Activated CD8-positive, alpha-beta memory T cell treated with anti-CD3 and anti-CD28 coated beads, Interleukin-2, amount 10 ng/mL, durations not matched to agents 7 days and 5 days (primary cell): ENCODE measurements around the gene PRSS1. TPM values are rescaled to one million over a fixed set of nuclear protein-coding genes. Genes with fewer than 3 reads are reported as not detected.
"Not testable (repeated sequence)": the region's sequence is repeated elsewhere in the genome, so short reads cannot be mapped to it uniquely, and the experiment has no call there.

ENCODE experiments used
- ATAC-seq: fragments of 150-1000 bp; cut with Tn5 transposase; one replicate; pipeline ENCODE4 v1.10.0; 2021; ENCODE audit warnings: moderate library complexity
- CTCF ChIA-PET: fragments of 350-600 bp; sonication (Branson Sonifier 250); formaldehyde crosslinking; loops from one replicate; lab custom pipeline; 2021; ENCODE audit warnings: antibody characterized with exemption; lab: Charles Lee
- DNase-seq: peaks from one replicate; pipeline ENCODE4 v3.0.0-alpha.2; 2020
- H3K27ac Mint-ChIP-seq: one replicate; pipeline ENCODE4 v1.8.0; 2021; ENCODE audit warnings: mild to moderate bottlenecking, mixed read lengths
- H3K27me3 Mint-ChIP-seq: one replicate; pipeline ENCODE4 v1.8.0; 2021; ENCODE audit warnings: mixed read lengths
- H3K36me3 Mint-ChIP-seq: one replicate; pipeline ENCODE4 v1.8.0; 2021; ENCODE audit warnings: mild to moderate bottlenecking, mixed read lengths
- H3K4me1 Mint-ChIP-seq: one replicate; pipeline ENCODE4 v1.8.0; 2021; ENCODE audit warnings: mixed read lengths
- H3K4me3 Mint-ChIP-seq: one replicate; pipeline ENCODE4 v1.8.0; 2021; ENCODE audit warnings: mild to moderate bottlenecking, moderate library complexity, mixed read lengths
- H3K9me3 Mint-ChIP-seq: one replicate; pipeline ENCODE4 v1.8.0; 2022; ENCODE audit warnings: low read depth, mixed read lengths
- total RNA-seq, 2 experiments: library from RNA; stranded (reverse); gene quantifications; one replicate each; pipeline ENCODE4 v1.2.3, GENCODE V29; 2021

PRSS1 gene
- total RNA-seq, 2 experiments from 2014 or later = not detected

DNA sequence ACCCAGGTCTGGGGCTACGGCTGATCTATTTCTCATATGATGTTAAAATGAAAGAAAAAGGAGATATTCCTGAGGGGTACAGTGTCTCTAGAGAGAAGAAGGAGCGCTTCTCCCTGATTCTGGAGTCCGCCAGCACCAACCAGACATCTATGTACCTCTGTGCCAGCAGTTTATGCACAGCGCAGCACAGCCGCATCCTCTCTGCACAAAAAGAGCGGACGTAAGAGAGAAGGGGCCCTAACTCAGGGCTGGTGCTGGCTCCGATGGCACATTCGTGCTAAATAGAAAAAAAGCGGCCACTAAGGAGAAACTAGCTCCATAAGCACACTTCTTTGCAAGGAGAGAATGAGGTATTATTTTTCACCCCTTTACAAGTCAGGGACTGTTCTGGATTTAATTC is 28.3 kb upstream of the PRSS1 start:
- H3K9me3 Mint-ChIP-seq = no peaks in the 10 kb centered on the region
- no peak for DNase-seq
- peaks cover 34% of the 10 kb centered on the region for H3K4me1 Mint-ChIP-seq
- H3K27me3 Mint-ChIP-seq = no peaks in the 10 kb centered on the region
- H3K36me3 Mint-ChIP-seq = peaks cover 2% of the 10 kb centered on the region
- CTCF ChIA-PET = no interaction called here
- peak overlapping the region; percentile 76 for H3K4me3 Mint-ChIP-seq
- H3K27ac Mint-ChIP-seq = peak overlapping the region; percentile 80
- no peak for ATAC-seq

DNA sequence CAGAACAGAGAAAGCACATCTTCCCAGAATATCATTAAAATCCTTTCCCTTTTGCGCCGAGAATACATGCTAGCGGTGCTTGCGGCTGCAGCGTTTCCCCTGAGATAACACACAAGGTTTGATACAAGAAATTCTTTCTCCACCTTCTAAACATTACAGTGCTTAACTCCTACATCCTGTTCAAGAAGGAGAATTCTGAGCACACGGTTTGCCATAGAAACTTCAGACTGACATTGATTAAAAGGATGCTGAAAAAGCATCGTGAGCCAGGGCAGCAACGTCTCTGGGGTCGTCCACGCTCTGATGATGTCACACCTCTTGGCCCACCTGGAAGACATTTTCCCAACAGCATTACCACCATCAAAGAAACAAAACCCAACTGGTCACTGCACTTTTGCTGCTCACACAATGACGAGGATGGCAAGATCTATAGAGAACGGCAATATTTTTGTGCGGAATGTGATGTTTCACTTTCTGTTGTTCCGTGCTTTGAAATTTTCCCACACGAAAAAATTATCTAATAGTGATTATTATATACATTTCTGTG is 27.0 kb upstream of the PRSS1 start:
- Mint-ChIP-seq H3K9me3 (no peaks in the 10 kb centered on the region), H3K27ac (peak overlapping the region; percentile 82), H3K4me3 (peak overlapping the region; percentile 76), H3K27me3 (no peaks in the 10 kb centered on the region), H3K4me1 (peaks cover 22% of the 10 kb centered on the region), H3K36me3 (peaks cover 2% of the 10 kb centered on the region)
- CTCF ChIA-PET = no interaction called here
- ATAC-seq (no peak), DNase-seq (no peak)

DNA sequence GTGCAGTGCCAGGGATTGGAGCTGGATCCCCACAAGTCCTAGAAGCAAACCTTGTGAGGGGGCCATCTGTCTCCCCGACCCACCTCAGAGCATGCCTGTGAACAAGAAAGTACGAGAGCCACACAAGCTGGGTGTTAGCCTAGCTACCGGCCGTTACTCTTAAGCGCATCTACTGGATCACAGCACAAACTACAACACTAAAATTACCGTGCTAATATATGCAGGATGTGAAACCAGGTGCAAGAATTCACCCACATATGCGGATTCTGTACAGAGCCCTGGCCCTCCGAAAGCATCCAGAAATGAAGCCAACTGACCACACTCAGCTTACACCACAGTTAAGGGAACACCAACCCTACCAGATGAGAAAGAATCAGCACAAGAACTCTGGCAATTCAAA is 16.0 kb upstream of the PRSS1 start:
- H3K27me3 Mint-ChIP-seq = no peaks in the 10 kb centered on the region
- no peaks in the 10 kb centered on the region for H3K4me1 Mint-ChIP-seq
- ATAC-seq (peak; percentile 27), DNase-seq (no peak)
- CTCF ChIA-PET = no interaction called here
- no peaks in the 10 kb centered on the region for H3K9me3 Mint-ChIP-seq
- H3K4me3 Mint-ChIP-seq = no peak overlapping the region
- H3K36me3 Mint-ChIP-seq = no peaks in the 10 kb centered on the region
- no peak overlapping the region for H3K27ac Mint-ChIP-seq

DNA sequence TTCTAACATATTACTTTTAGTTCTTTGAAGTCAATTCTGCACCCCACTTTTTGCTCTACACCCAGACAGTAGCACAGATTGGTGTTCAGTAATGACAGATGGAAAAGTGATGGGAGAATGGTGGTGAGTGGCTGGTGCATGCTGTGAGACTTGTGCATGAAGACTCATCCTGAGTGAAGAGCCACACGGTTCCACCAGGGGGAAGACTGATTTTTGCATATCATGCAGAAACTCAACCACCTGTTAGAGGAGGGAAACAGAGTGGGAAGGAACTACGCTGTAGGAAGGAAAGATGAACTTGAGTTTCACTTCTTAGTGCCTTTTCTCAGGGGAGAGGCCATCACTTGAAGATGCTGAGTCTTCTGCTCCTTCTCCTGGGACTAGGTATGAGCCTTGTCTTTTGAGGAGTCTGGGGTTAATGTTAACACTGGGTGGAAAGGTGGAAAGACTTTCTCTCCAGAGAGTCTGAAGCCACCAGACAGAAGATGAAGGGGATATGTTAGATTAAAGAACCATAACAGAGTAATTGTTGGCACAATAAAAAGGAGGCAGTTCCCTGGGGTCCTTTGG is 9.3 kb upstream of the PRSS1 start:
- CTCF ChIA-PET = no interaction called here

DNA sequence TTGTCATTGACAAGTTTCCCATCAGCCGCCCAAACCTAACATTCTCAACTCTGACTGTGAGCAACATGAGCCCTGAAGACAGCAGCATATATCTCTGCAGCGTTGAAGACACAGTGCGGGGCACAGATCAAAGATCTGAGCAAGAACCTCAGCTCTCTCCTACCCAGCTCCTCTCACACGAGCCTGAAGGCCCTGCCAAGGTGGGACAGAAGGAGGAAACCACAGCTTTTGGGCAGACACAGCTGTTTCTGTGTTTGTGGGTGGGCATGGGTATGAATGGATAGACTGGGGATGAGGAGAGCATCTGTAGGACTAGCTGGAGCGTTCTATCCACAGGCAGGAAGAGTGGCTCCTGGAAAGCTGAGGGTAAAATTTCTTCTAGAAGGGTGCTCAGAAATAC is 8.5 kb upstream of the PRSS1 start:
- H3K27me3 Mint-ChIP-seq = peaks cover 2% of the 10 kb centered on the region
- DNase-seq = no peak
- no peak for ATAC-seq
- no peak overlapping the region for H3K27ac Mint-ChIP-seq
- CTCF ChIA-PET = no interaction called here
- H3K4me3 Mint-ChIP-seq = peak overlapping the region; percentile 65
- H3K9me3 Mint-ChIP-seq = no peaks in the 10 kb centered on the region
- no peaks in the 10 kb centered on the region for H3K36me3 Mint-ChIP-seq
- H3K4me1 Mint-ChIP-seq = peaks cover 2% of the 10 kb centered on the region

More for the DNA sequence above, 9.3 kb upstream of the PRSS1 start:
- peak overlapping the region; percentile 65 for H3K4me3 Mint-ChIP-seq
- DNase-seq (no peak), ATAC-seq (peak; percentile 39)
- no peaks in the 10 kb centered on the region for H3K9me3 Mint-ChIP-seq
- peaks cover 2% of the 10 kb centered on the region for H3K4me1 Mint-ChIP-seq
- H3K36me3 Mint-ChIP-seq = no peaks in the 10 kb centered on the region
- no peak overlapping the region for H3K27ac Mint-ChIP-seq
- H3K27me3 Mint-ChIP-seq = peaks cover 2% of the 10 kb centered on the region

DNA sequence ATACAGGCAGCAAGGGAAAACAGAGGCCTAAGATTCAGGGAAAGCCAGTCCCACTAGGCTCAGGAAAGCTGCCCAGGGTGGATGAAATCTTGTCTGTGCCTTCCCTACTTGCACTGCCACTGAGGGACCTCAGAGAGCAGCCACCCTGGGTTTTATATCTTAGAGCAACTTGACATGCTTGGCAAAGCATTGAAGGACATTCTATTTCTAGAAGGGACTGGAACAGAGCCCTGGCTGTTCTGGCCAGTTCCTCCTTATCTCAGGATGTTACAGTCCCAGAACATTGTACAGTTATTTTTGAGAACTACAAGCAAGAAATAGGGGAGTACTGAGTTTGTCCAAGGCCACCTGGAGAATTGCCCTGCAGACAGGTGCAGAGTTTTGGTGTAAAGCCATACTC is 7.3 kb upstream of the PRSS1 start:
- H3K27ac Mint-ChIP-seq, H3K27me3 Mint-ChIP-seq, CTCF ChIA-PET, H3K36me3 Mint-ChIP-seq, DNase-seq, H3K4me1 Mint-ChIP-seq, ATAC-seq, H3K9me3 Mint-ChIP-seq, H3K4me3 Mint-ChIP-seq: not testable (repeated sequence)

DNA sequence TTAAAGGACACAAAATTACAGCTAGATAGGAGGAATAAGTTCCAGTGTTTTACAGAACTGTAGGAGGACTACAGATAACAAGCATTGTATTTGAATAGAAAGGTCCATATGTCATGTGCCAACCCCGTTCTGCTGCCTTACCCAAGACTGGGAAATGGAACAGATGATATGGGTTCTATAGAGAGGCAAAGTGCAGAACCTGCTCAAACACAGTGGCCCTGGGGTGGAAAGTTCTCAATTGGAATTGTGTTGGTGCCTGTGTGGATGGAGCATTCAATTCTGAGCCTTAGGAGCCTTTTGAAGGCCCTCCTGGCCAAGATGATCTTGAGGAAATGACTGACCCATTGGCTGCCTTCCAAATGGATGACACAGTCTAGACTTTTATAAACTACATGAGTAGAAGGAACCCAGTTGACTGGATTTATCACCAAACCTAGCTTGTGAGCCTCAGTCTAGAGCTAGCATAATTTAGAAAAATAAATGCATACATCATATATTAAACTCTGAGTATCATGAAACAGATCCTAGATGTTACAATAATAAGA is 4.1 kb upstream of the PRSS1 start:
- Mint-ChIP-seq H3K4me3 (no peak overlapping the region), H3K27me3 (no peaks in the 10 kb centered on the region), H3K9me3 (no peaks in the 10 kb centered on the region), H3K36me3 (no peaks in the 10 kb centered on the region), H3K27ac (no peak overlapping the region), H3K4me1 (no peaks in the 10 kb centered on the region)
- no peak for ATAC-seq
- DNase-seq = no peak
- CTCF ChIA-PET = no interaction called here

DNA sequence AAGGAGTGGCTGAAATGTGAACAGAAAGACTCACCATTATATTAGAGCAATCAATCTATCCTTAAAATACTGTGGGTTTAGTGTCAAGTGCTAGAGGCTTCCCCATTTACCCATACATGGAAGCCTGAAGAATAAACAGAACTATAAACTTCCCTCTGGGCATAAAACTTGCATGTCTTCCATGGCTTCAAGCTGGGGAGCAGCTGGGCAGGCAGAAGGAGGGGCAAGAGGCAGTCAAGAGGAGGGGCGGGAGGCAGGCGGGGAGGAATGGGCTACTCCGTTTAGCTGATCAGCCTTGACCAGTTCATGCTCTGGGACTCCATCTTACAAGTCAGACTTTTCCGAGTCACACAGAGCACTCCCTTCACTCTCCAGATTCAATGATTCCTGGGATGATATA is 3.5 kb upstream of the PRSS1 start:
- no peak overlapping the region for H3K27ac Mint-ChIP-seq
- no peak for DNase-seq
- no peaks in the 10 kb centered on the region for H3K36me3 Mint-ChIP-seq
- H3K4me3 Mint-ChIP-seq = no peak overlapping the region
- H3K27me3 Mint-ChIP-seq = no peaks in the 10 kb centered on the region
- no peak for ATAC-seq
- CTCF ChIA-PET = no interaction called here
- H3K9me3 Mint-ChIP-seq = no peaks in the 10 kb centered on the region
- H3K4me1 Mint-ChIP-seq = no peaks in the 10 kb centered on the region

DNA sequence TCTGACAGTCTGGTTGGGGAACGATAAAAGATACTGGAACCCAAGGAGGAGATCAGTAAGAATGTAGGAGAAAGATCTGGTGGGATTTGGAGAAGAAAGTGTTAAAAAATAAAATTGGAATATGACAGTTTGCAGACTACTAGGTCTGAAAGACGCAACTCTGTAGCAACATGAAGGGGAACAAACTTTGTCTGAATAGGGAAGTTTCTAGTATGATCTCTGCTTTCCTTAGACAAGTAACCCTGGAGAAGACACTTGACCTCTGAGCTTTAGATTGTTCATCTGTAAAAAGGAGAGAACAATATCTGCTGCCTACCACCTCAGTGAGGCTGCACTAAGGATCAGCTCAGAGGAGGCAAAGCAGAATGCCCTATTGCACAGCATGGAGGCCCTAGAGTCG is 3.0 kb upstream of the PRSS1 start:
- Mint-ChIP-seq H3K27ac (no peak overlapping the region), H3K9me3 (no peaks in the 10 kb centered on the region), H3K4me1 (no peaks in the 10 kb centered on the region), H3K4me3 (no peak overlapping the region), H3K27me3 (no peaks in the 10 kb centered on the region), H3K36me3 (no peaks in the 10 kb centered on the region)
- CTCF ChIA-PET = no interaction called here
- ATAC-seq (no peak), DNase-seq (no peak)

DNA sequence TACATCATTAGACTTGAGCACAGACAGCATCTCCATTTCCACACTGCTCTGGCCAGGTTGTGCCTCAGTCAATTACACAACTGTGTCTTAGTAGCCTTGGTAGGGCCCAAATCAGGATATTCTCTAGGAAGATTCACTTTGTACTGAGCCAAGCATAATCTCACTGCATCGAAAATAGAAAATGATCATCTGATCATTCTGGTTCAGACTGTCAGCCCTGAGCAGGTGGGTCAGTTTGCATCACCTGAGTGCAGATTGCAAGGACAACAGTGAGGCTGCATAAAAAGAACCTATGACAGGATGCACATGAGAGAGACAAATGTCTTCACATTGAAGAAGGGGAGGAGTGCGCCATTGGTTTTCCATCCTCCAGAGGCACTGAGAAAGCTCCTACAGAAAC is 862 bp upstream of the PRSS1 start:
- H3K4me3 Mint-ChIP-seq, H3K27ac Mint-ChIP-seq, H3K4me1 Mint-ChIP-seq, H3K27me3 Mint-ChIP-seq, CTCF ChIA-PET, ATAC-seq, DNase-seq, H3K36me3 Mint-ChIP-seq, H3K9me3 Mint-ChIP-seq: not testable (repeated sequence)

DNA sequence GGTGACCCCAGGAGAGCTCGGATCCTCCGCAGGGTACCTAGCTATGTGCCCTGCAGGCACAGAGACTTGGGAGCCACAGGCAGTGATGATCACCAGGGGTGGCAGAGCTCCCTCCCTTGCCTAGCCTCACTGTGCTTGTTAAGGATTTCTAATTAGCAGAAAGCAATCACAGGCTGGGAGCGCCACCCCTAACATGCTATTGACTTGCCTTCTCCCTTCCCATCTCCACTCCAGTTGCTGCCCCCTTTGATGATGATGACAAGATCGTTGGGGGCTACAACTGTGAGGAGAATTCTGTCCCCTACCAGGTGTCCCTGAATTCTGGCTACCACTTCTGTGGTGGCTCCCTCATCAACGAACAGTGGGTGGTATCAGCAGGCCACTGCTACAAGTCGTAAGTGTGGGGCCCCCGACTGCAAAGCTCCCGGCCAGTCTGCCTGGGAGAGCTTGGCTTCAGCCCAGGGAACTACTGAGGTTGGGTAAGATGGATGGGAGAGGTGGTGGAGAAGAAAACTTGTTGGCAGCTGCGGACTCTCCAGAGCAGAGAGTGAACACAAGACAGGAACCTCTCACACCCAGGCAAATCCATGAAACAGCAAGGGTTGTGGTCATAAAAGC is 1.2 kb downstream of the PRSS1 start:
- no peak for DNase-seq
- no peaks in the 10 kb centered on the region for H3K9me3 Mint-ChIP-seq

DNA sequence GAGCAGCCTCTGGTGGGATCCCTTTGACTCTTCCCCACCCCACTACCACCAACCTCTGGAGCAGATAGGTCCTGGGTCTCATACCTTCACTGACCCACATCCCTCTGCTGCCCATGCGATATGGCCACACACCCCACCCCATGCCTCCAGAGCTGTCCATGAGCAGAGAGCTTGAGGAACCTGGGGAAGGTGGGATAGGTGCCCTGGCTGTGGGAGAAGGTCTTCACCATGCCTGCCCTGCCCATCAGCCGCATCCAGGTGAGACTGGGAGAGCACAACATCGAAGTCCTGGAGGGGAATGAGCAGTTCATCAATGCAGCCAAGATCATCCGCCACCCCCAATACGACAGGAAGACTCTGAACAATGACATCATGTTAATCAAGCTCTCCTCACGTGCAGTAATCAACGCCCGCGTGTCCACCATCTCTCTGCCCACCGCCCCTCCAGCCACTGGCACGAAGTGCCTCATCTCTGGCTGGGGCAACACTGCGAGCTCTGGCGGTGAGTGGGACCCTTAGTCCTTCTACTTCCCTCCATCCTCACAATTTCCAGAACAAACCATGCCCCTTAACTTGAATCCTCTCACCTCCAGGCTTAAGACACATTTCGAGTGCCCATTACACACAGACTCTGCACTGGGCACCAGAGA is 2.4 kb downstream of the PRSS1 start:
- DNase-seq, H3K4me3 Mint-ChIP-seq, H3K27ac Mint-ChIP-seq, CTCF ChIA-PET, ATAC-seq, H3K4me1 Mint-ChIP-seq, H3K36me3 Mint-ChIP-seq, H3K27me3 Mint-ChIP-seq, H3K9me3 Mint-ChIP-seq: not testable (repeated sequence)

More for the DNA sequence above, 1.2 kb downstream of the PRSS1 start:
- H3K4me1 Mint-ChIP-seq = no peaks in the 10 kb centered on the region
- H3K27me3 Mint-ChIP-seq = no peaks in the 10 kb centered on the region
- CTCF ChIA-PET = no interaction called here
- no peak overlapping the region for H3K4me3 Mint-ChIP-seq
- no peak overlapping the region for H3K27ac Mint-ChIP-seq
- no peaks in the 10 kb centered on the region for H3K36me3 Mint-ChIP-seq
- ATAC-seq = no peak

DNA sequence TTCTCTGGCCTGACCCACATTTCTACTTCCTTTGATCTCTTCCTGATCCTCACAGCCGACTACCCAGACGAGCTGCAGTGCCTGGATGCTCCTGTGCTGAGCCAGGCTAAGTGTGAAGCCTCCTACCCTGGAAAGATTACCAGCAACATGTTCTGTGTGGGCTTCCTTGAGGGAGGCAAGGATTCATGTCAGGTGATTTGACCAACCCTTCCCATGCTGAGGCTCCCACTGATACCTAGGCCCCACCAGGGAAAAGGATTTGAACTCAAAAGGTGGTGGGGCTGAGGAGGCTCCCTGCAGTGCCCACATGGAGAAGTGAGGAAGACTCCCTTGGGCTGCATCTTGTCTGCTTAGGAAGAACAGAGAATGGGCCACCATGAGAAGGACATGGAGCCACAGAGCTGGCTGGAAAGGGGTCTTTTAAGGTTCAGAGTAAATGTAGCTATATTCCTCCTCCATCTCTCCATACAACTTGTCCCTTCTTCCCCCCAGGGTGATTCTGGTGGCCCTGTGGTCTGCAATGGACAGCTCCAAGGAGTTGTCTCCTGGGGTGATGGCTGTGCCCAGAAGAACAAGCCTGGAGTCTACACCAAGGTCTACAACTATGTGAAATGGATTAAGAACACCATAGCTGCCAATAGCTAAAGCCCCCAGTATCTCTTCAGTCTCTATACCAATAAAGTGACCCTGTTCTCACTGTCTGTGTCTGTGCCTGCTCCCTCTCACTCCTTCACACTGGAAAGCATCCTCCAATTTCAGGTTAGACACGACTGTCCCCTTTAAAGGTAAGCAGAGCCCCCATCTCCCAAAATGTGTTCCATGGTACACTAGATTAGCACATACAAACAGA is 3.3 kb downstream of the PRSS1 start:
- H3K4me3 Mint-ChIP-seq = no peak overlapping the region
- no peaks in the 10 kb centered on the region for H3K27me3 Mint-ChIP-seq
- H3K36me3 Mint-ChIP-seq = no peaks in the 10 kb centered on the region
- ATAC-seq (no peak), DNase-seq (no peak)
- H3K9me3 Mint-ChIP-seq = no peaks in the 10 kb centered on the region
- no peak overlapping the region for H3K27ac Mint-ChIP-seq
- no peaks in the 10 kb centered on the region for H3K4me1 Mint-ChIP-seq
- CTCF ChIA-PET = no interaction called here
